ENCODE measurements around the gene SDK2. TPM values are rescaled to one million over a fixed set of nuclear protein-coding genes. Genes with fewer than 3 reads are reported as not detected.

Gene SDK2
- total RNA-seq, 1 donor from 2014 or later: 1.0 TPM

- intact Hi-C loops (cut with DNase I): no loop called here
- DNase-seq (no peak), ATAC-seq (ENCODE audit: poor library complexity) (peak; percentile 11)
These were observed 284.9 kb downstream of the SDK2 start for GRCh38 chr17:73359352-73359751.

GRCh38 chr17:73358668-73359067 lies 285.6 kb downstream of the SDK2 start:
- intact Hi-C loops (cut with DNase I): no loop called here
- peak; percentile 73 for ATAC-seq (ENCODE audit: poor library complexity)
- DNase-seq: peak; percentile 86

- DNase-seq (no peak), ATAC-seq (ENCODE audit: poor library complexity) (no peak)
These were observed 286.3 kb downstream of the SDK2 start for GRCh38 chr17:73357981-73358380.

GRCh38 chr17:73357318-73357717 lies 286.9 kb downstream of the SDK2 start:
- DNase-seq (no peak), ATAC-seq (ENCODE audit: poor library complexity) (peak; percentile 64)
- intact Hi-C loops (cut with DNase I): no loop called here

More at GRCh38 chr17:73357981-73358380, 286.3 kb downstream of the SDK2 start:
- intact Hi-C loops (cut with DNase I): no loop called here

DNA sequence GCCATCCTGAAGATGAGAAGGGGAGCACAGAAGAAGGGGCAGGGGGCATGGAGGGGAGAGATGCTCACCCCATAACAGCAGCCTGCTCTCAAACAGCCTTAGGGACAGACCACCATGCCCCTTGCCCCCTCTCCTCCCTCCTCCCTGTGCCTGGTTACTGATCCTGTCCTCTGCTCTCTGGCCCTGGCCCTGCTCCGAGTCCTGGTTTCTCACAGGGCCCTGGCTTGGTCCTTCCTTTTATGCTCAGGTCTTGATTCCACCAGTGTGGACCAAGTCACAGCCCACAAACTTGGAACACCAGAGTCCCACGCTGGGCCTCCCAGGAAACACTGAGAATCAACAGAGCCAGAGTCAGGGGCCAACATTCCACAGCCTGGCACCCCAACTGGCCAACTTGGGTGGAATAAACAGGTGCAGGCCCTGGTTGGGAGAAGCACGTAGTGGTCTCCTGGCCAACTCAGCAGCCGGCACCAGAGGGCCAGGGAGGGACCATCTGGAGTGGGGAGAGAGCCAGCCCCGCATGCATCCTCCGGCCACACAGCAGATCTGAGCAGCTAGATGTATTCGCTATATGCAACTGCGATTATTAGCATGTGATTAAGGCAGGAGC lies 287.6 kb downstream of the SDK2 start:
- intact Hi-C loops (cut with DNase I): no loop called here
- ATAC-seq (ENCODE audit: poor library complexity): no peak
- no peak for DNase-seq

GRCh38 chr17:73354423-73355284 lies 289.6 kb downstream of the SDK2 start:
- intact Hi-C loops (cut with DNase I): no loop called here
- DNase-seq (no peak), ATAC-seq (ENCODE audit: poor library complexity) (no peak)

DNA sequence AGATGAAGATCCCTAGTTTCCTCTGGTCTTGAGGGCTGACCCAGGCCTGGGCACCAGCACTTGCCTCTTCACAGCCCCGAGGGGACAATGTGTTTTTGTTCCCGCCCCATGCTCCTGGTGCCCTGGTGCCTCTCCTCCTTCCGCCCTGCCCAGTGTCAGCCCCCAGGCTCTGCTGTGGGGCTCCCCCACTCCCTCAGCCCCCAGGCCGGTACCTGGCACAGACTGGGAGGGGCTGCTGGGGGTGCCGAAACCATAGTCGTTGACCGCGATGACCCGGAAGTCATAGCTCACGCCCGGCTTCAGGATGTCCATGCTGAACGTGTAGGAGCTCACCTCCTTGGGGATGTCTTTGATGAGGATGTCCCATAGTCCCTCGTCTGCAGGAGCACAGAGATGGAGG lies 292.0 kb downstream of the SDK2 start:
- intact Hi-C loops (cut with DNase I): no loop called here
- DNase-seq (no peak), ATAC-seq (ENCODE audit: poor library complexity) (no peak)

GRCh38 chr17:73351764-73352163 lies 292.5 kb downstream of the SDK2 start:
- intact Hi-C loops (cut with DNase I): no loop called here
- no peak for DNase-seq
- ATAC-seq (ENCODE audit: poor library complexity): no peak

DNA sequence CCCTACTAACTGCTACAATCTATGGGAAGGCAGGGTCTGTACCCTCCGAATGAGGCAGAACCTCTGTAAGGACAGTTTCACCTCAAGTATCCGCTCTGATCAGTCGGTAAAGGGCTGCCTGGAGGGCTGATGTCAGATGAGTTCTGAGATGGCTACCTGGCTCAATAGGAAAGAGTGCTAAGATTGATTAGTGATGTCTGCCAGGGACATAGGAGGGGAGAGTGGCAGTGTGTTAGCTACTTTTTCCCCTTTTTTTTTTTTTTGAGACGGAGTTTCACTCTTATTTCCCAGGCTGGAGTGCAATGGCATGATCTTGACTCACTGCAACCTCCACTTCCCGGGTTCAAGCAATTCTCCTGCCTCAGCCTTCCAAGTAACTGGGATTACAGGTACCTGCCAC lies 293.4 kb downstream of the SDK2 start:
- ATAC-seq (ENCODE audit: poor library complexity) (no peak), DNase-seq (no peak)
- intact Hi-C loops (cut with DNase I): no loop called here

DNA sequence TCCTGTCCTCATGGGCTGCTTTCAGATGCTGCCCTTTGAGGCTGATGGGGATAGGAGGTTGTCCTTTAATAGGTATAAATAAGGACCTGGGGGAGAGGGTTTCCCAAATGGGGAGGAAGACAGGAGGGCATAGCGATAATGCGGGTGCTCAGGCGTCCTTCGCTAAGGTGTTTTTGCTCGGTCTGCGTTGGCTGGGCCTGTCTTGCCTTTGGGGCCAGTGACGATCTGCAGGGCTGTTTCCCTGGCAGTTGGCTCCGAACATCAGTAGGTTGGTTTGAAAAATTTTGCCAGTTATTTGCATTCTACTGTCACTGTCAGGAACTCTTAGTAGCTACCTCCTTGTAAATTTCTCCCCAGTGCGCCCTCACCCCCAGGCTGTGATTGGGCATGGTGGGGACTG lies 294.6 kb downstream of the SDK2 start:
- ATAC-seq (ENCODE audit: poor library complexity): no peak
- no peak for DNase-seq
- intact Hi-C loops (cut with DNase I): no loop called here

- DNase-seq (peak; percentile 39), ATAC-seq (ENCODE audit: poor library complexity) (peak; percentile 9)
- intact Hi-C loops (cut with DNase I): no loop called here
These were observed 295.1 kb downstream of the SDK2 start for GRCh38 chr17:73349138-73349537.

DNA sequence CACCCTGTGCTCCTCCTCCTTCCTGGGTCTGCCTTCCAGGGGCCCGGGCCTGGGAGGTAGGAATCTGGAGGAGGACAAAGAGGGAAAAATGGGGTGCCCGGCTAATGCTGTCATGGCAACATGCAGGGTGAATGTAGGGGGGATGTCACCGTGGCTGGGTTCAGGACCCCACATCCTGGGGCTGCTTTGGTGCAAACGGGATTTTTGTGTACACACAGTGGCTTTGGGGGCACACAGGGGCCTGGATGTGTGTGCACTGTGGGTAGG lies 295.5 kb downstream of the SDK2 start:
- DNase-seq (no peak), ATAC-seq (ENCODE audit: poor library complexity) (no peak)
- intact Hi-C loops (cut with DNase I): no loop called here

DNA sequence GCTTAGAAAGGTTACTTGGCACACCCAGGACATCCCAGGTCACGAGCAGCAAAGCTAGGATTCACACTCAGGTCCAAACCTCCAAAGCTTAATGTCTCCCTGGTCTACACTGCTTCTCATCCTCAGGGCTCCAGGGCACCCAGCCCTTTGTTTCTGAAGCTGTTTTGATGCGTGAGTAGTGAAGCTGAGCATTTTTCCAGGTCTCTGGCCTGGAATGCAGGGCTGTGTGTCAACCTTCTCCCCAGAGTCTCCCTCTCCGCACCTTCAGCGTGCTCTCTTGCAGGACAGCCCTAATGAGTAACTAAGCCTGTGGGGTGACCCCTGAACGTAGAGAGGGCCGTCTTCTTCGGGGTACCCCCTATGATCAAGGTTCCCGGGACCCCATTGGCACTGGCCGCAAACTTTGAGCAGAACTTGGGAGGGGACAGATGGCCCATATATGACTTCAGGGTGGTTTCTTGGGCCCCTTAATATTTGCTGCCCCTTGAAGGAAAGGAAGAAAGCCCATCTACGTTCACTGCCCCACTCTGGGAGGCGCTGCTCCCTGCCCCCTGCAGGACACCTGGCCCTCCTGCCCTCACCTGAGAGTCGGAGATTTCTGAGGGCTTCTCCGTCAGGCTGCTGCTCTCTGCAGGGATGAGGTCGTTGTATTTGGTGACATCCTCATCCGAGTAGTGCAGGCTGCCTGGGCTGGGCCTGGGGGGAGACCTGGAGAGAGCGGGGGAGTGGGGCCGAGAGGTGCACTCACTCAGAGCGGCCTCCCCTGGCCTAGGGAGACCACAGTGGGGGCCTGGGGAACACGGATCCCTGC lies 296.0 kb downstream of the SDK2 start:
- ATAC-seq (ENCODE audit: poor library complexity) (no peak), DNase-seq (peak; percentile 11)
- intact Hi-C loops (cut with DNase I): no loop called here

DNA sequence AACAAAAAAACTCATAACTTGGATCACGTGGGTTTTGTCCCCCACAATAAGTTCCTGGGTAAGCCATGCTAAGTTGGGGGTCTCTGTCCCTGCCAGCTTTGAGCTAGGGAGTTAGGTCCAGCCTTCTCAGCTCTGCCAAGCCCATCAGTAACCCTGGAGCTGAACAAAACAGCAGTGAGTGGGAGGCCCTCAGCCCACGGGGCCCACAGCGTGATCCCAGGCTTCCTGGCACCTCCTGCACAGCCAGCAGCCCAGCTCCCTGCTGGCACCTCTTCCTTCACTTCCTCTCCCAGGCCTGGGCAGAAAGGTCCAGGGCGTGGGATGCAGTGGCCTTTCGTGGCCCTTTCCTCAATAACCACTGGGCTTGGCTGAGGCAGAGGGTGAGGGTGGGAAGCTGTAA lies 296.9 kb downstream of the SDK2 start:
- intact Hi-C loops (cut with DNase I): no loop called here
- no peak for ATAC-seq (ENCODE audit: poor library complexity)
- DNase-seq: peak; percentile 40

GRCh38 chr17:73346501-73347162 lies 297.6 kb downstream of the SDK2 start:
- DNase-seq (peak; percentile 30), ATAC-seq (ENCODE audit: poor library complexity) (no peak)
- intact Hi-C loops (cut with DNase I): no loop called here

DNA sequence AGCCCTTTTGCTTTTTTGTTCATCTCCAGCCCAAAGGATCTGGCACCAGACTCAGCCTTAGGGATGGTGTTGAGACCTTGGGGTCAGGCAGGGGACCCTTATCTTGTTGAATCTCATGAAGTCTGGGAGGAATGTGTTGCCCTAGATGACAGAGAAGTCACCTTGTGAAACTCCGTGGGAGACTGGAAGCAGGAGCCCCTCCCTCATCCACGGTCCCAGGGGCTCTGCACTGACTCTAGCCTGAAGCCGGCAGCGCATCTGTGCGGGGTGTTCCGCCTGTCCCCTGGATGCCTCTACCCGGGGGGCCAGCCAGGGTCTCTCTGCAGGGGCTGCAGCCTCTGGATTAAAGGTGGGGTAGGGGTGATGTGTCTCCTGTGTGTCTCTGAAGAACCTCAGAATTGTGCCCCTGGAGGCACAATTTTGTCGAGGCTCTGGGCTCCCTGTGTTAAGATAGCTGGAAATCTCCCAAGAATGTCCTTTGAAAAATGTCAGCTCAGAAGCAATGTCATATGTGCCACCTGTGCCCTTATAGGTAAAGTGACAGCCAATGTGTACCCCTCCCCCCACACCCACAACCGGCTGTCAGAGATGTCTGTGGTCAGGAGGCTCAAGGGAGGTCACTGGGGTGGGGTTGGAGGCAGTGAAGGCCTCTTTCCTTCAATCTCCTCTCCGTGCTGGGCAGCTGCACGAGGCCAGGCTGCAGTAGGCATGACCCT lies 300.3 kb downstream of the SDK2 start:
- DNase-seq (peak; percentile 37), ATAC-seq (ENCODE audit: poor library complexity) (no peak)
- intact Hi-C loops (cut with DNase I): no loop called here

DNA sequence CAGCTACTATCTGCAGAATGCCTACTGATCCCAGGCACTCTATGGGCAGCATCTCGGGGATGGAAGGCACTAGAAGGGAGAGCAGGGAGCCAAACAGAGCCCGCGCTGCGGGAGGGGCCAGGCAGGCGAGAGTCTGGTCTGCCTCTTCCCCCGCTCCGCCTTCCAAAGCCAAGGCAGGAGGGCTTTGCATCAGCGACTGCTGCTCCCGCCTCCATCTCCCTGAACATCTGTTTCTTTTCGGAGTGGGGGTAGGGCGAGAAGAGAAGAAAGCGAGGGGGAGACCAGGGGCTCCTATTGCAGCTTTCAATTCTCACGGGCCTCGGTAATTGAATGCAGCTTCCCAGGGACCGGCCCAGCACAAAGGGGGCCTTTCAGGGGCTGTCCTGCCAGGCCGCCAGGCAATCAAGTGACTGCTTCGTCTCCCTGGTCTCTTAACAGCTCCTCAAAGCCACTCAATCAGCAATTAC lies 301.0 kb downstream of the SDK2 start:
- DNase-seq (peak; percentile 79), ATAC-seq (ENCODE audit: poor library complexity) (peak; percentile 66)
- intact Hi-C loops (cut with DNase I): no loop called here

- ATAC-seq (ENCODE audit: poor library complexity): no peak
- intact Hi-C loops (cut with DNase I): no loop called here
- DNase-seq: no peak
These were observed 301.6 kb downstream of the SDK2 start for GRCh38 chr17:73342541-73343167.
